CD4-positive, alpha-beta T cell (primary cell): ENCODE data around the gene NKX6-1. TPM values are rescaled to one million over a fixed set of nuclear protein-coding genes. Genes with fewer than 3 reads are reported as not detected.

Source experiments
- ATAC-seq: fragments of 200-7000 bp; cut with Tn5 transposase; one replicate; pipeline ENCODE4 v1.10.0; 2022; ENCODE audit warnings: mild to moderate bottlenecking; ENCODE audit not compliant: poor library complexity
- CTCF ChIA-PET: fragments of 350-600 bp; sonication (Branson Sonifier 250); formaldehyde crosslinking; loops from one replicate; lab custom pipeline; 2021; ENCODE audit warnings: antibody characterized with exemption, inconsistent platforms; lab: Charles Lee
- POLR2A ChIA-PET: fragments of 350-600 bp; sonication (Branson Sonifier 250); formaldehyde crosslinking; loops from one replicate; lab custom pipeline; 2021; ENCODE audit warnings: antibody characterized with exemption, inconsistent platforms; lab: Charles Lee
- DNase-seq, 14 experiments: peaks; one replicate each; pipeline ENCODE4 v3.0.0-alpha.2; 2013 to 2020; ENCODE audit warnings: mixed read lengths in 2 of 14
- H3K27ac ChIP-seq, 2 donors: one replicate each; pipeline versions ENCODE4 v1.5.1 to v1.7.0; 2013; ENCODE audit warnings: low read length in 2 of 2, low read depth in 1 of 2, mild to moderate bottlenecking in 1 of 2
- H3K27me3 ChIP-seq, 2 experiments: 1 replicate in 1 of 2; 2 replicates in 1 of 2; pipeline versions ENCODE4 v1.6.1 to v1.7.0; 2013; ENCODE audit warnings: low read length in 2 of 2, control low read depth in 1 of 2, mild to moderate bottlenecking in 1 of 2, moderate library complexity in 1 of 2; ENCODE audit not compliant: insufficient read depth in 2 of 2, control insufficient read depth in 1 of 2
- H3K36me3 ChIP-seq: one replicate; pipeline ENCODE4 v1.6.1; 2013; ENCODE audit warnings: low read length, control low read depth; ENCODE audit not compliant: insufficient read depth
- H3K4me1 ChIP-seq: one replicate; pipeline ENCODE4 v1.6.1; 2013; ENCODE audit warnings: low read length, control low read depth; ENCODE audit not compliant: insufficient read depth
- H3K4me3 ChIP-seq: one replicate; pipeline ENCODE4 v1.5.1; 2013; ENCODE audit warnings: mild to moderate bottlenecking, low read length, moderate library complexity
- H3K9me3 ChIP-seq, 2 experiments: 1 replicate in 1 of 2; 2 replicates in 1 of 2; pipeline versions ENCODE4 v1.6.1 to v1.7.0; 2013; ENCODE audit warnings: low read length in 2 of 2, mild to moderate bottlenecking in 2 of 2, control low read depth in 1 of 2, moderate library complexity in 1 of 2; ENCODE audit not compliant: control insufficient read depth in 1 of 2, insufficient read depth in 1 of 2
- H3K27ac Mint-ChIP-seq: one replicate; pipeline ENCODE4 v1.8.0; 2020; ENCODE audit warnings: mixed read lengths
- H3K27me3 Mint-ChIP-seq: one replicate; pipeline ENCODE4 v1.8.0; 2021; ENCODE audit warnings: mixed read lengths
- H3K36me3 Mint-ChIP-seq: one replicate; pipeline ENCODE4 v1.8.0; 2021; ENCODE audit warnings: low read depth, mixed read lengths
- H3K4me1 Mint-ChIP-seq: one replicate; pipeline ENCODE4 v1.8.0; 2021; ENCODE audit warnings: low read depth, mixed read lengths
- H3K4me3 Mint-ChIP-seq: one replicate; pipeline ENCODE4 v1.8.0; 2020; ENCODE audit warnings: mild to moderate bottlenecking, mixed read lengths
- H3K9me3 Mint-ChIP-seq: one replicate; pipeline ENCODE4 v1.8.0; 2020; ENCODE audit warnings: mixed read lengths
- intact Hi-C, 2 experiments: fragments of 100-400 bp; cut with DNase I in 1 of 2; cut with micrococcal nuclease in 1 of 2; formaldehyde crosslinking; loops; one replicate each; pipeline versions ENCODE4 v1.15.1 to v1.9.0; 2023 to 2025; cut with DNase I, micrococcal nuclease
- total RNA-seq, 174 experiments: library from RNA in 2 of 174; stranded (reverse) in 2 of 174; gene quantifications; one replicate each; pipeline ENCODE4 v1.2.3 and lab custom pipeline; 2021 to 2026
- TF ChIP-seq, protein P1 (sequence below): fragments of 200-600 bp; IDR thresholded peaks from one replicate; pipeline ENCODE4 v1.8.0; 2022; ENCODE audit warnings: antibody characterized with exemption, mild to moderate bottlenecking

Gene NKX6-1
- total RNA-seq, 2 experiments from 2014 or later, result not detected

DNA sequence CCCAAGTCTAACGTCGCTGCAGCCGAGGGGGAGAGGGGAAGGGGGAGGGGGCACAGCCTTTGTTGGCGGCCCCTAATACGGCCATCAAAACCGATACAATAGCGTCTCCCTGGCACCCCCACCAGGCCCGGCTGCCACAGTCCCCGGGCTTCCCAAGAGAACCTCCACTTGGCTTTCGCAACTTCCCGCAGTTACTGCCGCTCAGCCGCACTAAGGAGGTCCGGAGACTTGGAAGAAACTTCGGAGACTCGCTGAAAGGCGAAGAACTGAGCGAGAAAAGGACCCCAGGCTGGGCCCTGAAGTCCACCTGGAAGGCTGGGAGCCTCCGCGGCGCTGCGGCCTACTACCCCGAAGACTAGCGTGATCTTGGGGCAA lies 2.8 kb downstream of the NKX6-1 start:
- H3K27ac ChIP-seq, result no peak overlapping the region
- Mint-ChIP-seq H3K36me3 (no peaks in the 10 kb centered on the region), H3K4me3 (no peak overlapping the region), H3K4me1 (peaks cover 28% of the 10 kb centered on the region), H3K27ac (no peak overlapping the region), H3K27me3 (peaks cover 92% of the 10 kb centered on the region), H3K9me3 (peaks cover 2% of the 10 kb centered on the region)
- H3K36me3 ChIP-seq, result no peaks in the 10 kb centered on the region
- peaks cover 28 to 66% of the 10 kb centered on the region in 2 experiments for H3K9me3 ChIP-seq
- CTCF ChIA-PET, result no interaction called here
- no peak for ATAC-seq
- H3K4me1 ChIP-seq, result peaks cover 42% of the 10 kb centered on the region
- intact Hi-C loops, result no loop called here
- POLR2A ChIA-PET, result no interaction called here
- H3K27me3 ChIP-seq, result peaks cover 82 to 100% of the 10 kb centered on the region in 2 experiments
- no peak for DNase-seq
- TF ChIP-seq, protein P1, sequence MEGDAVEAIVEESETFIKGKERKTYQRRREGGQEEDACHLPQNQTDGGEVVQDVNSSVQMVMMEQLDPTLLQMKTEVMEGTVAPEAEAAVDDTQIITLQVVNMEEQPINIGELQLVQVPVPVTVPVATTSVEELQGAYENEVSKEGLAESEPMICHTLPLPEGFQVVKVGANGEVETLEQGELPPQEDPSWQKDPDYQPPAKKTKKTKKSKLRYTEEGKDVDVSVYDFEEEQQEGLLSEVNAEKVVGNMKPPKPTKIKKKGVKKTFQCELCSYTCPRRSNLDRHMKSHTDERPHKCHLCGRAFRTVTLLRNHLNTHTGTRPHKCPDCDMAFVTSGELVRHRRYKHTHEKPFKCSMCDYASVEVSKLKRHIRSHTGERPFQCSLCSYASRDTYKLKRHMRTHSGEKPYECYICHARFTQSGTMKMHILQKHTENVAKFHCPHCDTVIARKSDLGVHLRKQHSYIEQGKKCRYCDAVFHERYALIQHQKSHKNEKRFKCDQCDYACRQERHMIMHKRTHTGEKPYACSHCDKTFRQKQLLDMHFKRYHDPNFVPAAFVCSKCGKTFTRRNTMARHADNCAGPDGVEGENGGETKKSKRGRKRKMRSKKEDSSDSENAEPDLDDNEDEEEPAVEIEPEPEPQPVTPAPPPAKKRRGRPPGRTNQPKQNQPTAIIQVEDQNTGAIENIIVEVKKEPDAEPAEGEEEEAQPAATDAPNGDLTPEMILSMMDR, result no peak
- H3K4me3 ChIP-seq, result no peak overlapping the region

DNA sequence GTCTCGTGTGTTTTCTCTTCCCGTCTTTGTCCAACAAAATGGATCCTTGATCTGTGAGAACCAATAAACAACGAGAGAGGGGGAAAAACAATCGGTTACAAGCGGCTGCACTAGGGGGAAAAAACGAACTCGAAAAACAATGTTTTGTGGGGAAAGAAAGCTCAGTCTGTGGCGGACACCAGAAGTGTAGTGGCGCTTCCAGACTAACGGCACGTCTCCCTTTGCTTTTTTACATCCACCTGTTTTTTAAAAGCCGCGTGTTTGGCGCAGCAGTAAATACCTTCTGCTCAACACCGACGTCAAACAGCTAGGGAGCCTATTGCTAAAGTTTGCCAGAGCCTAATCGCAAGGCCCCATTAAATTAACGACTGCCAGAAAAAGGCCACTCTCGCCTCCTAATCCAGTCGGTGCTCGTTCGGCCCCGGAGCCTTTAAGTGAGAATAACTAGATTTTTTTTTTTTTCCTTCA lies 3.3 kb downstream of the NKX6-1 start:
- Mint-ChIP-seq H3K36me3 (no peaks in the 10 kb centered on the region), H3K9me3 (peaks cover 2% of the 10 kb centered on the region), H3K27me3 (peaks cover 92% of the 10 kb centered on the region), H3K27ac (no peak overlapping the region), H3K4me1 (peaks cover 28% of the 10 kb centered on the region), H3K4me3 (no peak overlapping the region)
- no peaks in the 10 kb centered on the region for H3K36me3 ChIP-seq
- peaks cover 42% of the 10 kb centered on the region for H3K4me1 ChIP-seq
- no peak overlapping the region for H3K4me3 ChIP-seq
- TF ChIP-seq, protein P1, result no peak
- peaks cover 28 to 61% of the 10 kb centered on the region in 2 experiments for H3K9me3 ChIP-seq
- H3K27me3 ChIP-seq, result peaks cover 79 to 100% of the 10 kb centered on the region in 2 experiments
- intact Hi-C loops, result no loop called here
- no peak for DNase-seq
- H3K27ac ChIP-seq, result no peak overlapping the region
- POLR2A ChIA-PET, result no interaction called here
- no peak for ATAC-seq
- CTCF ChIA-PET, result no interaction called here

DNA sequence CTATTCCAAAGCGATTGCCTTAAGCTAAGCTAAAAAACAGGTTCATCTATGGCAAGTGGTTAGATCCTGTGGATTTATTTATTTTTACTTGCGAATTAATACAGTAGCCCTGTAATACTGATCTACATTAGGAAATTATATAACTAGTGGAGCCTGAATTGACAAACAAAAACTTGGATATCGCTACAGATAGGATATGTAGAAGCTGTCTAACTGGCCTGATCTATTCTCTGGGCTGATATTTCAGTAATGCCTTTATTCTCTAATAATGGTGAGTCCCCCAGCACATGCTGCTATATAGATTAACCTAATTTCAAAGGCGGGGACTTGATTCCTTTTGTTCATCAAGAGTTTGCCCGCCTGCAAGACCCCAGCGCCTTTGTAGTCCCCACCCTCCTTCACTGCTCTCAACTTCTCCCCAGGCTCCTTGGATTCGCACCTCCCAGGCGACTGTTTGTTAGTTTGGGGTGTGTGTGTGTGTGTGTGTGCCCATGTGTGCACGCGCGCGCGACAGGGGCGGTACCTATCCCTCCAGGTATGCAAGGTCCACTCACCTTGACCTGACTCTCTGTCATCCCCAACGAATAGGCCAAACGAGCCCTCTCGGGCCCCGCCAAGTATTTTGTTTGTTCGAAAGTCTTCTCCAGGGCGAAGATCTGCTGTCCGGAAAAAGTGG lies 3.8 kb downstream of the NKX6-1 start:
- Histone ChIP-seq H3K27me3 (peaks cover 77 to 100% of the 10 kb centered on the region in 2 experiments), H3K4me3 (no peak overlapping the region), H3K36me3 (no peaks in the 10 kb centered on the region), H3K4me1 (peaks cover 42% of the 10 kb centered on the region), H3K9me3 (peaks cover 30 to 61% of the 10 kb centered on the region in 2 experiments), H3K27ac (no peak overlapping the region)
- DNase-seq (no peak), ATAC-seq (no peak)
- Mint-ChIP-seq H3K9me3 (peaks cover 2% of the 10 kb centered on the region), H3K4me1 (peaks cover 28% of the 10 kb centered on the region), H3K27me3 (peaks cover 92% of the 10 kb centered on the region), H3K4me3 (peak overlapping the region; percentile 32), H3K27ac (no peak overlapping the region), H3K36me3 (no peaks in the 10 kb centered on the region)
- intact Hi-C loops, result no loop called here
- ChIA-PET CTCF (no interaction called here), POLR2A (no interaction called here)
- TF ChIP-seq, protein P1, result no peak
